ENCODE measurements around the gene RARB.

The RARB gene

GRCh38 chr3:25556447-25556846, 128.4 kb downstream of the RARB start:
- no peak for DNase-seq

GRCh38 chr3:25557694-25558093, 129.6 kb downstream of the RARB start:
- DNase-seq, result no peak

GRCh38 chr3:25558121-25558520, 130.1 kb downstream of the RARB start:
- no peak for DNase-seq

GRCh38 chr3:25558796-25559195, 130.7 kb downstream of the RARB start:
- no peak for DNase-seq

GRCh38 chr3:25563601-25564000, 135.5 kb downstream of the RARB start:
- DNase-seq, result no peak

- no peak for DNase-seq
These were observed 136.0 kb downstream of the RARB start for GRCh38 chr3:25564075-25564474.

- no peak for DNase-seq
These were observed 137.7 kb downstream of the RARB start for GRCh38 chr3:25565807-25566206.

GRCh38 chr3:25566358-25566920, 138.4 kb downstream of the RARB start:
- DNase-seq, result no peak

- no peak for DNase-seq
These were observed 139.3 kb downstream of the RARB start for GRCh38 chr3:25567388-25567787.

GRCh38 chr3:25567806-25568524, 139.9 kb downstream of the RARB start:
- DNase-seq, result no peak

- DNase-seq, result no peak
These were observed 140.5 kb downstream of the RARB start for GRCh38 chr3:25568525-25569078.

- no peak for DNase-seq
These were observed 143.2 kb downstream of the RARB start for GRCh38 chr3:25571285-25571684.

- no peak for DNase-seq
These were observed 144.3 kb downstream of the RARB start for GRCh38 chr3:25572336-25572735.

GRCh38 chr3:25572919-25573385, 144.9 kb downstream of the RARB start:
- no peak for DNase-seq

GRCh38 chr3:25573386-25574171, 145.5 kb downstream of the RARB start:
- no peak for DNase-seq

- DNase-seq, result no peak
These were observed 146.2 kb downstream of the RARB start for GRCh38 chr3:25574172-25574765.

GRCh38 chr3:25575001-25575400, 146.9 kb downstream of the RARB start:
- no peak for DNase-seq

- no peak for DNase-seq
These were observed 148.1 kb downstream of the RARB start for GRCh38 chr3:25576146-25576545.

GRCh38 chr3:25576831-25577454, 148.9 kb downstream of the RARB start:
- DNase-seq, result no peak

GRCh38 chr3:25578059-25578458, 150.0 kb downstream of the RARB start:
- no peak for DNase-seq

GRCh38 chr3:25580534-25580933, 152.5 kb downstream of the RARB start:
- DNase-seq, result no peak

GRCh38 chr3:25581335-25581734, 153.3 kb downstream of the RARB start:
- no peak for DNase-seq

GRCh38 chr3:25581823-25582222, 153.8 kb downstream of the RARB start:
- no peak for DNase-seq

All from NCI-H187 (cell line).